Kidney (tissue), 14 donors: ENCODE measurements around the gene DTD1. TPM values are rescaled to one million over a fixed set of nuclear protein-coding genes. Genes with fewer than 3 reads are reported as not detected.
A peak's percentile ranks its signal among the peaks of the same experiment; 100 is the strongest.

Source experiments
- DNase-seq, 5 donors: peaks; one replicate each; pipeline ENCODE4 v3.0.0-alpha.2; 2013 to 2020
- FAIRE-seq: peaks from 2 replicates; lab custom pipeline; 2012; peaks lifted over from hg19 to GRCh38; lab: Jason Lieb, UNC
- H3K27ac ChIP-seq, 2 donors: one replicate each; pipeline ENCODE4 v1.7.0; 2013; ENCODE audit warnings: low read depth in 2 of 2, low read length in 2 of 2, inconsistent platforms in 1 of 2
- H3K27me3 ChIP-seq: one replicate; pipeline ENCODE4 v1.7.1; 2013; ENCODE audit warnings: low read length, inconsistent platforms; ENCODE audit not compliant: control insufficient read depth, insufficient read depth
- H3K36me3 ChIP-seq, 3 donors: one replicate each; pipeline versions ENCODE4 v1.7.0 to v1.7.1; 2013; ENCODE audit warnings: low read length in 3 of 3, control low read depth in 1 of 3, inconsistent platforms in 1 of 3; ENCODE audit not compliant: insufficient read depth in 3 of 3, control insufficient read depth in 2 of 3
- H3K4me1 ChIP-seq, 3 donors: one replicate each; pipeline versions ENCODE4 v1.7.0 to v1.7.1; 2013; ENCODE audit warnings: low read length in 3 of 3, inconsistent platforms in 1 of 3, low read depth in 1 of 3; ENCODE audit not compliant: control insufficient read depth in 2 of 3, insufficient read depth in 2 of 3
- H3K4me3 ChIP-seq, 3 donors: one replicate each; pipeline versions ENCODE4 v1.7.0 to v1.8.1; 2013; ENCODE audit warnings: low read length in 3 of 3, control low read depth in 1 of 3, inconsistent platforms in 1 of 3
- H3K9ac ChIP-seq, 3 donors: one replicate each; pipeline versions ENCODE4 v1.7.0 to v1.7.1; 2013; ENCODE audit warnings: low read length in 3 of 3, control low read depth in 1 of 3, inconsistent platforms in 1 of 3
- H3K9me3 ChIP-seq, 3 donors: one replicate each; pipeline versions ENCODE4 v1.7.0 to v1.7.1; 2013; ENCODE audit warnings: low read length in 3 of 3, control low read depth in 1 of 3, inconsistent platforms in 1 of 3; ENCODE audit not compliant: control insufficient read depth in 2 of 3, insufficient read depth in 1 of 3
- CTCF ChIP-seq: IDR thresholded peaks from 3 replicates; pipeline ENCODE4 v1.5.1; 2012; ENCODE audit warnings: mild to moderate bottlenecking, moderate library complexity, borderline replicate concordance; ENCODE audit not compliant: insufficient read depth; ENCODE audit errors: extremely low read depth
- intact Hi-C: fragments of 100-400 bp; cut with DNase I; formaldehyde crosslinking; loops from one replicate; pipeline ENCODE4 v1.11.1; 2022
- polyA plus RNA-seq: library from polyadenylated mRNA; stranded (reverse); fragments of 350-450 nt; fragmentation: Illumina TruSeq; extraction: RNeasy Lipid Tissue Mini Kit (QIAGEN cat#74804); gene quantifications from one replicate; pipeline ENCODE4 v1.2.3, GENCODE V29; 2014; ENCODE audit warnings: low read depth, low replicate concordance; ENCODE audit not compliant: insufficient read depth
- total RNA-seq: library from RNA; stranded (reverse); fragmentation: NEBNext Ultra II Directional; extraction: Animal tissue kit (Norgen Biotek cat#: 25700); gene quantifications from one replicate; pipeline ENCODE4 v1.2.1, GENCODE V29; 2021
- donor health status: control.
- donor health status: control.
- donor health status: control.
- donor health status: control.
- donor health status: control.
- donor health status: DM: yes; HTN: yes; CAD: no.
- donor health status: Normal renal cell carcinoma (clear cell type).

Gene DTD1
- total and polyA plus RNA-seq, 2 donors from 2014 or later = 45.3 to 47.4 TPM

- Histone ChIP-seq H3K4me3 (no peak overlapping the region), H3K9ac (no peak overlapping the region), H3K27ac (peak overlapping the region in 1 of 2 donors; percentile 33), H3K9me3 (no peaks in the 10 kb centered on the region), H3K4me1 (no peaks in the 10 kb centered on the region), H3K27me3 (no peaks in the 10 kb centered on the region), H3K36me3 (no peaks in the 10 kb centered on the region)
- intact Hi-C loops = no loop called here
- TF ChIP-seq CTCF = no peak
- FAIRE-seq (no peak), DNase-seq (no peak)
Observed at GRCh38 chr20:18689557-18689956, 101.7 kb downstream of the DTD1 start.

GRCh38 chr20:18692447-18692846 is 104.6 kb downstream of the DTD1 start:
- no peak for DNase-seq
- no peak overlapping the region for H3K9ac ChIP-seq
- no peak for FAIRE-seq
- H3K4me1 ChIP-seq = no peaks in the 10 kb centered on the region
- no peaks in the 10 kb centered on the region for H3K9me3 ChIP-seq
- no peak overlapping the region for H3K27ac ChIP-seq
- intact Hi-C loops = no loop called here
- H3K4me3 ChIP-seq = no peak overlapping the region
- no peaks in the 10 kb centered on the region for H3K27me3 ChIP-seq
- no peak for TF ChIP-seq CTCF
- no peaks in the 10 kb centered on the region for H3K36me3 ChIP-seq

GRCh38 chr20:18694071-18694470 is 106.2 kb downstream of the DTD1 start:
- TF ChIP-seq CTCF = no peak
- no peaks in the 10 kb centered on the region for H3K9me3 ChIP-seq
- no peaks in the 10 kb centered on the region for H3K27me3 ChIP-seq
- H3K4me1 ChIP-seq = no peaks in the 10 kb centered on the region
- no peak overlapping the region for H3K4me3 ChIP-seq
- no peaks in the 10 kb centered on the region for H3K36me3 ChIP-seq
- H3K27ac ChIP-seq = no peak overlapping the region
- intact Hi-C loops = no loop called here
- H3K9ac ChIP-seq = no peak overlapping the region
- FAIRE-seq = no peak
- no peak for DNase-seq

GRCh38 chr20:18695175-18695574 is 107.3 kb downstream of the DTD1 start:
- Histone ChIP-seq H3K27me3 (no peaks in the 10 kb centered on the region), H3K36me3 (no peaks in the 10 kb centered on the region), H3K4me3 (no peak overlapping the region), H3K9me3 (no peaks in the 10 kb centered on the region), H3K4me1 (no peaks in the 10 kb centered on the region), H3K27ac (no peak overlapping the region), H3K9ac (no peak overlapping the region)
- intact Hi-C loops = no loop called here
- FAIRE-seq = no peak
- DNase-seq = no peak
- TF ChIP-seq CTCF = no peak
